ENCODE results near the gene INPP1.

INPP1 gene

GRCh38 chr2:190342611-190343010, 778 bp upstream of the INPP1 start:
- H3K4me3 ChIP-seq, result peak overlapping the region; percentile 95
- no peak for TF ChIP-seq CTCF (IDR thresholded peaks at IDR 0.05)
- DNase-seq (ENCODE audit: low spot score), result no peak
- H3K27ac ChIP-seq, result peak overlapping the region; percentile 87 to 97

GRCh38 chr2:190343089-190343535, 277 bp upstream of the INPP1 start:
- Histone ChIP-seq H3K4me3 (peak overlapping the region; percentile 95), H3K27ac (peak overlapping the region; percentile 87 to 97)
- DNase-seq (ENCODE audit: low spot score), result no peak
- no peak for TF ChIP-seq CTCF (IDR thresholded peaks at IDR 0.05)

GRCh38 chr2:190344276-190344827, 963 bp downstream of the INPP1 start:
- no peak for DNase-seq (ENCODE audit: low spot score)

GRCh38 chr2:190350371-190350770, 7.0 kb downstream of the INPP1 start:
- no peak for TF ChIP-seq CTCF (IDR thresholded peaks at IDR 0.05)
- Histone ChIP-seq H3K4me3 (no peak overlapping the region), H3K27ac (no peak overlapping the region)
- DNase-seq (ENCODE audit: low spot score), result no peak

More at GRCh38 chr2:190344276-190344827, 963 bp downstream of the INPP1 start:
- Histone ChIP-seq H3K4me3 (peak overlapping the region; percentile 95), H3K27ac (peak overlapping the region; percentile 87 to 97)
- TF ChIP-seq CTCF (IDR thresholded peaks at IDR 0.05), result no peak

- no peak for DNase-seq (ENCODE audit: low spot score)
- Histone ChIP-seq H3K27ac (no peak overlapping the region), H3K4me3 (no peak overlapping the region)
- no peak for TF ChIP-seq CTCF (IDR thresholded peaks at IDR 0.05)
These were observed 8.6 kb downstream of the INPP1 start for GRCh38 chr2:190351955-190352354.

GRCh38 chr2:190352668-190353536, 9.5 kb downstream of the INPP1 start:
- no peak overlapping the region for H3K4me3 ChIP-seq
- DNase-seq (ENCODE audit: low spot score), result no peak
- peak overlapping the region in 1 of 2 donors; percentile 38 for H3K27ac ChIP-seq

More at GRCh38 chr2:190352668-190353536, 9.5 kb downstream of the INPP1 start:
- TF ChIP-seq CTCF (IDR thresholded peaks at IDR 0.05), result no peak

Data from coronary artery (tissue), 2 donors.